OCI-LY3 (cell line): ENCODE results near the gene RXRA.

Experiments
- CTCF ChIP-seq: fragments of 200-600, 300-600 bp; sonication (generic); IDR thresholded peaks from 2 replicates; pipeline ENCODE4 v1.5.1; 2014; ENCODE audit warnings: antibody characterized with exemption, low read length, low read depth
- EZH2phosphoT487 ChIP-seq: fragments of 200-600 bp; shearing (Covaris generic); IDR thresholded peaks from 2 replicates; pipeline ENCODE4 v1.6.1; 2018; ENCODE audit warnings: antibody characterized with exemption, mixed run types, low read depth

DNA sequence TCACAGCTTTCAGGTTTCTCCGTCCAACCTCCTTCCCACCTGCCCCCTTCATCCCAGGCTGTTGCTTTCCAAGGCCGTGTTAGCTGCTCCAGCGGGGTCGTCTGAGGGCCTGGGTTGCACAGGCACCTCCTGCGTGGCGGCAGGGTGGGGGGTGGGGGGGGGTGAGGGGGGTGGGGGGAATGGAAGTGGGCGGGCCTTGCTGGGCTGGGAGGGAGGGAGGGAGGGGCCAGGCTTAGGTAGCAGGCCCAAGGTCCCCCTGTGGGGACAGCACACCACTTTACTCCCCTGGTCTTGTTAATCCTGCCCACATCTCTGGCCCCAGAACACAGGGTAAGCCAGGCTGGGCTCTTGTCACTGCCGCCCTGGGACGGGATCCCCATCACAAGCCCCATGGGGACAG lies 99.1 kb downstream of the RXRA start:
- TF ChIP-seq CTCF, result no peak
- TF ChIP-seq EZH2phosphoT487, result no peak
